ENCODE results near the gene DOCK1. TPM values are rescaled to one million over a fixed set of nuclear protein-coding genes. Genes with fewer than 3 reads are reported as not detected.
"Not testable (repeated sequence)": the region's sequence is repeated elsewhere in the genome, so short reads cannot be mapped to it uniquely, and the experiment has no call there.

The DOCK1 gene
- total RNA-seq, 1 experiment from 2014 or later, result not detected

DNA sequence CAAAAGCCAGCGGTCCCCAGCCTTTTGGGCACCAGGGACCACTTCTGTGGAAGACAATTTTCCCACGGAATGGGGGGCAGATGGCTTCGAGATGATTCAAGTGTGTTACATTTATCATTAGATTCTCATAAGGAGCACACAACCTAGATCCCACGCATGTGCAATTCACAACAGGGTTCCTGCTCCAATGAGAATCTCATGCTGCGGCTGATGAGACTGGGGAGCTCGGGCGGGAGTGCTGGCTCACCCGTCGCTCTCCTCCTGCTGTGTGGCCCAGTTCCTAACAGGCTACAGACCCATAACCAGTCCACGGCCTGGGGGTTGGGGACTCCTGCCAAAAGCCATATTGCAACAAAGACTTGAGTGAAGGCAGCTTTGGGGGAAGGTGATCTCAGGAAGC is 26.6 kb upstream of the DOCK1 start:
- H3K9me3 ChIP-seq (ENCODE audit: low read length), result no peaks in the 10 kb centered on the region; the same call in none of the 2 replicates
- no peaks in the 10 kb centered on the region for H3K79me2 ChIP-seq (ENCODE audit: low read length)
- H3K9ac ChIP-seq (ENCODE audit: low read length), result no peak overlapping the region
- H3K4me3 ChIP-seq (ENCODE audit: low read length), result no peak overlapping the region
- no peak overlapping the region for H3K27ac ChIP-seq (ENCODE audit: low read length)
- DNase-seq, result no peak
- H3K27me3 ChIP-seq (ENCODE audit: low read length), result no peaks in the 10 kb centered on the region
- no peaks in the 10 kb centered on the region for H4K20me1 ChIP-seq (ENCODE audit: insufficient read depth, low read depth, low read length)
- no peaks in the 10 kb centered on the region for H3K36me3 ChIP-seq (ENCODE audit: insufficient read depth, low read length)
- H3K9me2 ChIP-seq (replicated peaks; ENCODE audit: insufficient read depth, low read length), result no peaks in the 10 kb centered on the region
- H2AFZ ChIP-seq (ENCODE audit: low read length), result no peak overlapping the region
- no peaks in the 10 kb centered on the region for H3K4me1 ChIP-seq (ENCODE audit: low read length)
- H3K4me2 ChIP-seq (ENCODE audit: low read depth, low read length, poor library complexity, severe bottlenecking), result no peak overlapping the region

DNA sequence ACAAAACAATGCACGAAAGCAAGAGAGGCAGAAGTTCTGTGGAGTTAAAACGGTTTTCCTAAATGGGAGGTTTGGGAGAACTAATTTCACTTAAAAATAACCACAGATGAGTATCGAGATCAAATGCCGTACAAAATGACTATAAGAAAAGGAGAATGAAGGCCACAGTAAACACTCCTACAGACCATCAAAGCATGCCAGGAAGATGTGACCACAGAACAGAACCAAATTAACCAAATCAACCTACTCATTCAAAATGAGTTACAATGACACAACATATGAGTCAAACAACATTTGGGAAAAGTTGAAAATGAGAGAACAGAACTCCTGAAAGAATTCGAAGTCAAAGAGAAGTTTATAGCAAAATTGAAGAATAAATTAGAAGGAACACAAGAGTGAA is 24.3 kb upstream of the DOCK1 start:
- Histone ChIP-seq H3K4me3 (ENCODE audit: low read length) (no peak overlapping the region), H3K9me3 (ENCODE audit: low read length) (no peaks in the 10 kb centered on the region; the same call in none of the 2 replicates), H3K36me3 (ENCODE audit: insufficient read depth, low read length) (no peaks in the 10 kb centered on the region), H3K79me2 (ENCODE audit: low read length) (no peaks in the 10 kb centered on the region), H3K9me2 (replicated peaks; ENCODE audit: insufficient read depth, low read length) (no peaks in the 10 kb centered on the region), H3K9ac (ENCODE audit: low read length) (no peak overlapping the region), H4K20me1 (ENCODE audit: insufficient read depth, low read depth, low read length) (no peaks in the 10 kb centered on the region), H2AFZ (ENCODE audit: low read length) (no peak overlapping the region), H3K4me2 (ENCODE audit: low read depth, low read length, poor library complexity, severe bottlenecking) (no peak overlapping the region), H3K4me1 (ENCODE audit: low read length) (no peaks in the 10 kb centered on the region), H3K27ac (ENCODE audit: low read length) (no peak overlapping the region), H3K27me3 (ENCODE audit: low read length) (no peaks in the 10 kb centered on the region)
- no peak for DNase-seq

- H3K9me3 ChIP-seq (ENCODE audit: low read length); H3K4me1 ChIP-seq (ENCODE audit: low read length); DNase-seq; H3K9me2 ChIP-seq (replicated peaks; ENCODE audit: insufficient read depth, low read length); H3K4me3 ChIP-seq (ENCODE audit: low read length); H3K79me2 ChIP-seq (ENCODE audit: low read length); H3K27ac ChIP-seq (ENCODE audit: low read length); H2AFZ ChIP-seq (ENCODE audit: low read length); H3K27me3 ChIP-seq (ENCODE audit: low read length); H3K36me3 ChIP-seq (ENCODE audit: insufficient read depth, low read length); H3K4me2 ChIP-seq (ENCODE audit: low read depth, low read length, poor library complexity, severe bottlenecking); H3K9ac ChIP-seq (ENCODE audit: low read length); H4K20me1 ChIP-seq (ENCODE audit: insufficient read depth, low read depth, low read length): not testable (repeated sequence)
Measured at GRCh38 chr10:126882055-126882454, 23.2 kb upstream of the DOCK1 start.

- H3K9me3 ChIP-seq (ENCODE audit: low read length); H3K9me2 ChIP-seq (replicated peaks; ENCODE audit: insufficient read depth, low read length); H3K9ac ChIP-seq (ENCODE audit: low read length); H3K4me1 ChIP-seq (ENCODE audit: low read length); H3K4me3 ChIP-seq (ENCODE audit: low read length); H3K4me2 ChIP-seq (ENCODE audit: low read depth, low read length, poor library complexity, severe bottlenecking); H3K27ac ChIP-seq (ENCODE audit: low read length); H3K36me3 ChIP-seq (ENCODE audit: insufficient read depth, low read length); H4K20me1 ChIP-seq (ENCODE audit: insufficient read depth, low read depth, low read length); H3K79me2 ChIP-seq (ENCODE audit: low read length); DNase-seq; H2AFZ ChIP-seq (ENCODE audit: low read length); H3K27me3 ChIP-seq (ENCODE audit: low read length): not testable (repeated sequence)
Measured at GRCh38 chr10:126888436-126888835, 16.8 kb upstream of the DOCK1 start.

- Histone ChIP-seq H3K27ac (ENCODE audit: low read length) (no peak overlapping the region), H3K36me3 (ENCODE audit: insufficient read depth, low read length) (no peaks in the 10 kb centered on the region), H3K9ac (ENCODE audit: low read length) (no peak overlapping the region), H3K4me3 (ENCODE audit: low read length) (no peak overlapping the region), H3K79me2 (ENCODE audit: low read length) (no peaks in the 10 kb centered on the region), H3K27me3 (ENCODE audit: low read length) (no peaks in the 10 kb centered on the region), H2AFZ (ENCODE audit: low read length) (no peak overlapping the region), H3K4me1 (ENCODE audit: low read length) (no peaks in the 10 kb centered on the region), H3K9me3 (ENCODE audit: low read length) (peaks cover 7% of the 10 kb centered on the region), H3K4me2 (ENCODE audit: low read depth, low read length, poor library complexity, severe bottlenecking) (no peak overlapping the region), H4K20me1 (ENCODE audit: insufficient read depth, low read depth, low read length) (no peaks in the 10 kb centered on the region), H3K9me2 (replicated peaks; ENCODE audit: insufficient read depth, low read length) (no peaks in the 10 kb centered on the region)
- no peak for DNase-seq
Measured at GRCh38 chr10:126889421-126889820, 15.8 kb upstream of the DOCK1 start.

DNA sequence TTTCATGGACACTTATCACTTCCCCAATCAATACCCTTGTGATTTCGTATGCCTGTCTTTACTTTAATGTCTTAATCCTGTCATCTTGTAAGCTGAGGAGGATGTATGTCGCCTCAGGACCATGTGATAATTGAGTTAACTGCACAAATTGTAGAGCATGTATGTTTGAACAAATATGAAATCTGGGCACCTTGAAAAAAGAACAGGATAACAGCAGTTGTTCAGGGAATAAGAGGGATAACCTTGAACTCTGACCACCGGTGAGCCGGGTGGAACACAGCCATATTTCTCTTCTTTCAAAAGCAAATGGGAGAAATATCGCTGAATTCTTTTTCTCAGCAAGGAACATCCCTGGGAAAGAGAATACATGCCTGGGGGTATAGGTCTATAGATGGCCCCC is 14.4 kb upstream of the DOCK1 start:
- H3K27ac ChIP-seq (ENCODE audit: low read length); H3K36me3 ChIP-seq (ENCODE audit: insufficient read depth, low read length); DNase-seq; H3K4me3 ChIP-seq (ENCODE audit: low read length); H3K79me2 ChIP-seq (ENCODE audit: low read length); H3K9ac ChIP-seq (ENCODE audit: low read length); H2AFZ ChIP-seq (ENCODE audit: low read length); H3K4me1 ChIP-seq (ENCODE audit: low read length); H4K20me1 ChIP-seq (ENCODE audit: insufficient read depth, low read depth, low read length); H3K9me2 ChIP-seq (replicated peaks; ENCODE audit: insufficient read depth, low read length); H3K4me2 ChIP-seq (ENCODE audit: low read depth, low read length, poor library complexity, severe bottlenecking); H3K27me3 ChIP-seq (ENCODE audit: low read length): not testable (repeated sequence)
- H3K9me3 ChIP-seq (ENCODE audit: low read length), result peaks cover 15% of the 10 kb centered on the region

GRCh38 chr10:126892226-126893175 is 12.7 kb upstream of the DOCK1 start:
- Histone ChIP-seq H3K4me3 (ENCODE audit: low read length) (no peak overlapping the region), H2AFZ (ENCODE audit: low read length) (no peak overlapping the region), H3K36me3 (ENCODE audit: insufficient read depth, low read length) (no peaks in the 10 kb centered on the region), H3K79me2 (ENCODE audit: low read length) (no peaks in the 10 kb centered on the region), H3K9me3 (ENCODE audit: low read length) (peaks cover 20% of the 10 kb centered on the region), H3K9me2 (replicated peaks; ENCODE audit: insufficient read depth, low read length) (no peaks in the 10 kb centered on the region), H3K27ac (ENCODE audit: low read length) (no peak overlapping the region), H3K4me2 (ENCODE audit: low read depth, low read length, poor library complexity, severe bottlenecking) (no peak overlapping the region), H3K9ac (ENCODE audit: low read length) (no peak overlapping the region), H3K27me3 (ENCODE audit: low read length) (no peaks in the 10 kb centered on the region), H3K4me1 (ENCODE audit: low read length) (no peaks in the 10 kb centered on the region), H4K20me1 (ENCODE audit: insufficient read depth, low read depth, low read length) (no peaks in the 10 kb centered on the region)
- DNase-seq, result no peak

DNA sequence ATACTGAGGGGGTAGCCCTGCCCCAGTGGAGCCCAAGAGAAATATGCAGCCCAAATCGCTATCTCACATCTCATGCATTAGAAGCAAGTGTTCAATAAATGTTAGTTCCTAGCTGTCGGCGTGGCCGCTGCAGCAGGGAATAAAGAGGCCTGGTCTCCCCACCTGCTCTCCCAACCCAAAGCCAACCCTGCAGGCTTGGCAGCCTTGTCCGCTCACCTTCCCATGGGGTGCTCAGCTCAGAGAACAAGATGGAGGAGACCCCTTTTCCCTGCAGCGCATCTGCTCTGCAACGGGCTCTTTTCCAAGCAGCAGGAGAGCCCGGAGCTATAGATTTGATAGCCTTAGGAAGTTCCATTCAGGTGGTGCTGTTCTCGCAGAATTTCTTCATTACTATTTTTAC is 12.0 kb upstream of the DOCK1 start:
- no peak overlapping the region for H2AFZ ChIP-seq (ENCODE audit: low read length)
- no peaks in the 10 kb centered on the region for H3K9me2 ChIP-seq (replicated peaks; ENCODE audit: insufficient read depth, low read length)
- H3K27me3 ChIP-seq (ENCODE audit: low read length), result no peaks in the 10 kb centered on the region
- DNase-seq, result no peak
- no peaks in the 10 kb centered on the region for H3K4me1 ChIP-seq (ENCODE audit: low read length)
- H3K9me3 ChIP-seq (ENCODE audit: low read length), result peaks cover 20% of the 10 kb centered on the region
- H3K36me3 ChIP-seq (ENCODE audit: insufficient read depth, low read length), result no peaks in the 10 kb centered on the region
- H4K20me1 ChIP-seq (ENCODE audit: insufficient read depth, low read depth, low read length), result no peaks in the 10 kb centered on the region
- H3K79me2 ChIP-seq (ENCODE audit: low read length), result no peaks in the 10 kb centered on the region
- H3K4me3 ChIP-seq (ENCODE audit: low read length), result no peak overlapping the region
- H3K27ac ChIP-seq (ENCODE audit: low read length), result no peak overlapping the region
- no peak overlapping the region for H3K4me2 ChIP-seq (ENCODE audit: low read depth, low read length, poor library complexity, severe bottlenecking)
- H3K9ac ChIP-seq (ENCODE audit: low read length), result no peak overlapping the region

Measured in Karpas-422 (cell line).